Measurements from ENCODE around the gene CCDC192. TPM values are rescaled to one million over a fixed set of nuclear protein-coding genes. Genes with fewer than 3 reads are reported as not detected.
"Not testable (repeated sequence)": the region's sequence is repeated elsewhere in the genome, so short reads cannot be mapped to it uniquely, and the experiment has no call there.

The CCDC192 gene
- total and polyA plus RNA-seq, 2 donors, result 0.41 TPM; not detected in 1

DNA sequence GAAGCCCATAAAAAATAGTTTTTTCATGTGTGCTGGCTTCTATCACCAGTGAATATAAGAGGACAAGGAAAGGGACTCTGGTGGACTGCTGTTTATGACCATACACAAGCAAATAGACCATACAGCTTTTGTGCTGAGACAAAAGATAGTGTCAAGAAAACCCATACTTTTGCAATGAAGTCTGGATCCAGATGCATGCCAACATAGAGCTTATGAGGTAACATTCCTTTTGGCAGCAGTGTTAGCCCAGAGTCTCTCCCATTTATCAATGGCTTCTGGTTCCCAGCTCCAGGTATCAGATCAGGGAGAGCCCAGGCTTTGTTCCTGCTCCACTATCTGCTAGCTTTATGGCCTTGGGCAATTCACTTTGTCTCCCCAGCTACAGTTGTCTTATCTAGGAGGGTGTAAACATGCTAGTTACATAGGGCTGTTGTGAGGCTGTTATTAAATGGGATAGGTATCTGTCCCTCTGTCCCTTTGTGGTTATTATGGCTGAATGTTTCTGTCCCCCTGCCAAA is 55.6 kb downstream of the CCDC192 start:
- Histone ChIP-seq H3K27ac (ENCODE audit: low read depth) (no peak overlapping the region), H3K36me3 (ENCODE audit: insufficient read depth) (no peaks in the 10 kb centered on the region), H3K4me3 (ENCODE audit: low read depth, low read length) (no peak overlapping the region), H3K4me1 (ENCODE audit: insufficient read depth) (no peaks in the 10 kb centered on the region)
- DNase-seq (ENCODE audit: extremely low spot score), result no peak

GRCh38 chr5:127761869-127762268 is 58.7 kb downstream of the CCDC192 start:
- DNase-seq (ENCODE audit: extremely low spot score), result no peak

DNA sequence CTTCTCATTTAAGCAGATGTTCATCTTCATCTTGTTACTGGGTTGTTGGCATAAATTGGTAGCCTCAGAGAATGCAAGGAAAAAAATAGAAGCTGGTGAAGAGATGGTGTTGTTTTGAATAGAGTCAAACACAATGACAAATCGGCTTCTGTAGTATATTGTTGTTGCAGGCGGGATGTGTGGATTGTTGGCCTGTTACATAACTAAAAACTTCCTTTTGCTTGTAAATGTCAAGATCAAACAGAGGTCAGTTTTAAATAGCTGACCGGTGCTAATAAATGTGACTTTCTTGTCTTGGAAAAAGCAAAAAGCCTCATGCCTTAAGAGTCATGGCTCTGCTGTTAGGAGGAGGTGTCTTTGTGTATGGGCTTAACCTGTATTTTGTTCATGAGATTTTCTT is 59.2 kb downstream of the CCDC192 start:
- Histone ChIP-seq H3K36me3 (ENCODE audit: insufficient read depth) (no peaks in the 10 kb centered on the region), H3K4me1 (ENCODE audit: insufficient read depth) (no peaks in the 10 kb centered on the region), H3K4me3 (ENCODE audit: low read depth, low read length) (no peak overlapping the region), H3K27ac (ENCODE audit: low read depth) (no peak overlapping the region)
- DNase-seq (ENCODE audit: extremely low spot score), result no peak
- WGBS, result 20% methylated on average over 3 of the region's 3 CpGs

More at GRCh38 chr5:127761869-127762268, 58.7 kb downstream of the CCDC192 start:
- Histone ChIP-seq H3K36me3 (ENCODE audit: insufficient read depth) (no peaks in the 10 kb centered on the region), H3K4me3 (ENCODE audit: low read depth, low read length) (no peak overlapping the region), H3K4me1 (ENCODE audit: insufficient read depth) (no peaks in the 10 kb centered on the region), H3K27ac (ENCODE audit: low read depth) (no peak overlapping the region)

- H3K4me1 ChIP-seq (ENCODE audit: insufficient read depth), result no peaks in the 10 kb centered on the region
- 93% methylated on average over 2 of the region's 2 CpGs for WGBS
- H3K36me3 ChIP-seq (ENCODE audit: insufficient read depth), result no peaks in the 10 kb centered on the region
- no peak overlapping the region for H3K27ac ChIP-seq (ENCODE audit: low read depth)
- no peak overlapping the region for H3K4me3 ChIP-seq (ENCODE audit: low read depth, low read length)
- no peak for DNase-seq (ENCODE audit: extremely low spot score)
Observed at GRCh38 chr5:127766676-127767335, 63.6 kb downstream of the CCDC192 start.

- H3K36me3 ChIP-seq (ENCODE audit: insufficient read depth), result no peaks in the 10 kb centered on the region
- no peak overlapping the region for H3K4me3 ChIP-seq (ENCODE audit: low read depth, low read length)
- H3K4me1 ChIP-seq (ENCODE audit: insufficient read depth), result no peaks in the 10 kb centered on the region
- no peak for DNase-seq (ENCODE audit: extremely low spot score)
- no peak overlapping the region for H3K27ac ChIP-seq (ENCODE audit: low read depth)
Observed at GRCh38 chr5:127769386-127769785, 66.2 kb downstream of the CCDC192 start.

DNA sequence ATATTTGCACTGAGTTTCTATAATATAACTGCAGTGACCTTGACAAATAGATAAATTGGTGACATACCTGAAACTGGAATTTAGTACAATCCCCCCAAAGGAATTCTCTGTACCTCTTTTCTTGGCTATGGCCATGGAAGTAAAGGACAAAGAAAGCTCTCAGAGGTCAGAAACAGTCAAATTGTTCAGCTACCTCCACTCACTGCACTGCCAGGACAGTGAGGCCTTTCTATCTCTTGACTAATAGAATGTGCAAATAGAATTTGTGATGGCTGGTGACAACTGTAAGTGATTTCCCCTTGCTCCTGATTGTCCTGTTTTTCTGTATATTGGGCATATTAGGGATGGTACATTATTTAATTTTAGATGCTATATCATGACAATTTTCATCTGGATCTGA is 67.1 kb downstream of the CCDC192 start:
- Histone ChIP-seq H3K27ac (ENCODE audit: low read depth) (no peak overlapping the region), H3K36me3 (ENCODE audit: insufficient read depth) (no peaks in the 10 kb centered on the region), H3K4me1 (ENCODE audit: insufficient read depth) (no peaks in the 10 kb centered on the region), H3K4me3 (ENCODE audit: low read depth, low read length) (no peak overlapping the region)
- no peak for DNase-seq (ENCODE audit: extremely low spot score)

- Histone ChIP-seq H3K27ac (ENCODE audit: low read depth) (no peak overlapping the region), H3K4me3 (ENCODE audit: low read depth, low read length) (no peak overlapping the region), H3K4me1 (ENCODE audit: insufficient read depth) (no peaks in the 10 kb centered on the region), H3K36me3 (ENCODE audit: insufficient read depth) (no peaks in the 10 kb centered on the region)
- no peak for DNase-seq (ENCODE audit: extremely low spot score)
- WGBS, result 79% methylated on average over 1 of the region's 1 CpG
Observed at GRCh38 chr5:127772531-127772930, 69.3 kb downstream of the CCDC192 start.

GRCh38 chr5:127774221-127774620 is 71.0 kb downstream of the CCDC192 start:
- Histone ChIP-seq H3K27ac (ENCODE audit: low read depth) (no peak overlapping the region), H3K4me3 (ENCODE audit: low read depth, low read length) (no peak overlapping the region), H3K36me3 (ENCODE audit: insufficient read depth) (no peaks in the 10 kb centered on the region), H3K4me1 (ENCODE audit: insufficient read depth) (no peaks in the 10 kb centered on the region)
- no peak for DNase-seq (ENCODE audit: extremely low spot score)
- 79% methylated on average over 2 of the region's 2 CpGs for WGBS

DNA sequence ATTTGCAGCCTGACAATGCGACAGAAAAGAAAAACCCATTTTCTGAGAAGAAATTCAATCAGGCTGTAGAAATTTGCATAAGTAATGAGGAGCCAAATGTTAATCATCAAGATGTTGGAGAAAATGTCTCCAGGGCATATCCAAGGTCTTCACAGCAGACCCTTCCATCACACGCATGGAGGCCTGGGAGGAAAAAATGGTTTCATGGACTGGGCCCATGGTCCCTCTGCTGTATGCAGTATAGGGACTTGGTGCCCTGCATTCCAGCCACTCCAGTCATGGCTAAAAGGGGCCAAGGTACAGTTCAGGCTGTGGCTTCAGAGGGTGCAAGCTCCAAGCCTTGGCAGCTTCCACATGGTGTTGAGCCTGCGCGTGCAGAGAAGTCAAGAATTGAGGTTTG is 73.3 kb downstream of the CCDC192 start:
- Histone ChIP-seq H3K27ac (ENCODE audit: low read depth) (no peak overlapping the region), H3K4me3 (ENCODE audit: low read depth, low read length) (no peak overlapping the region), H3K36me3 (ENCODE audit: insufficient read depth) (no peaks in the 10 kb centered on the region), H3K4me1 (ENCODE audit: insufficient read depth) (no peaks in the 10 kb centered on the region)
- DNase-seq (ENCODE audit: extremely low spot score), result no peak
- WGBS, result 99% methylated on average over 4 of the region's 4 CpGs

DNA sequence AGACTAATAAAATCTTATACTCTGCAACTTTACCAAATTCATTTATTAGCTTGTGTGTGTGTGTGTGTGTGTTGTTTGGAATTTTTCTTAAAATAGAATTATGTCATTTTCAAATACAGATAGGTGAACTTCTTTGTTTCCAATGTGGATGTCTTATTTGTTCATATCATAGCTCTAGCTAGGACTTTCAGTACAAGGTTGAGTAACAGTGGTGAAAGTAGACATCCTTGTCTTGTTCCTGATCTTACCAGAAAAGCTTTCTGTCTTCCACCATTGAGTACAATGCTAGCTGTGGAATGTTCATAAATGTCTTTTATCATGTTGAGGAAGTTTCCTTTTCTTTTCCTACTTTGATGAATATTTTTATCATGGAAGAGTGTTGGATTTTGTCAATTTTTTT is 74.8 kb downstream of the CCDC192 start:
- no peak for DNase-seq (ENCODE audit: extremely low spot score)
- H3K36me3 ChIP-seq (ENCODE audit: insufficient read depth), result no peaks in the 10 kb centered on the region
- H3K4me1 ChIP-seq (ENCODE audit: insufficient read depth), result no peaks in the 10 kb centered on the region

DNA sequence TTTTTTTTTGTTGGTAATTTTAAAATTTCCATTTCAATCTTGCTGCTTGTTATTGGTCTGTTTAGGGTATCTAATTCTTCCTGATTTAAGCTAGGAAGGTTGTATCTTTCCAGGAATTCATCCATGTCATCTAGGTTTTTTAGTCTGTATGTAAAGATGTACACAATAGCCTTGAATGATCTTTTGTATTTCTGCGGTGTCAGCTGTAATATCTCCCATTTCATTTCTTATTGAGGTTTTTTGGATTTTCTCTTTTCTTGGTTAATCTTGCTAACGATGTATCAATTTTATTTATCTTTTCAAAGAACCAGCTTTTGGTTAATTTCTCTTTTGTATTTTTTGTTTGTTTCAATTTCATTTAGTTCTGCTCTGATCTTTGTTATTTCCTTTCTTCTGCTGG is 79.3 kb downstream of the CCDC192 start:
- not testable (repeated sequence) for H3K36me3 ChIP-seq (ENCODE audit: insufficient read depth); H3K4me1 ChIP-seq (ENCODE audit: insufficient read depth); DNase-seq (ENCODE audit: extremely low spot score); H3K27ac ChIP-seq (ENCODE audit: low read depth); H3K4me3 ChIP-seq (ENCODE audit: low read depth, low read length)
- WGBS, result 98% methylated on average over 2 of the region's 2 CpGs

More for the DNA sequence above, 74.8 kb downstream of the CCDC192 start:
- no peak overlapping the region for H3K4me3 ChIP-seq (ENCODE audit: low read depth, low read length)
- H3K27ac ChIP-seq (ENCODE audit: low read depth), result no peak overlapping the region

DNA sequence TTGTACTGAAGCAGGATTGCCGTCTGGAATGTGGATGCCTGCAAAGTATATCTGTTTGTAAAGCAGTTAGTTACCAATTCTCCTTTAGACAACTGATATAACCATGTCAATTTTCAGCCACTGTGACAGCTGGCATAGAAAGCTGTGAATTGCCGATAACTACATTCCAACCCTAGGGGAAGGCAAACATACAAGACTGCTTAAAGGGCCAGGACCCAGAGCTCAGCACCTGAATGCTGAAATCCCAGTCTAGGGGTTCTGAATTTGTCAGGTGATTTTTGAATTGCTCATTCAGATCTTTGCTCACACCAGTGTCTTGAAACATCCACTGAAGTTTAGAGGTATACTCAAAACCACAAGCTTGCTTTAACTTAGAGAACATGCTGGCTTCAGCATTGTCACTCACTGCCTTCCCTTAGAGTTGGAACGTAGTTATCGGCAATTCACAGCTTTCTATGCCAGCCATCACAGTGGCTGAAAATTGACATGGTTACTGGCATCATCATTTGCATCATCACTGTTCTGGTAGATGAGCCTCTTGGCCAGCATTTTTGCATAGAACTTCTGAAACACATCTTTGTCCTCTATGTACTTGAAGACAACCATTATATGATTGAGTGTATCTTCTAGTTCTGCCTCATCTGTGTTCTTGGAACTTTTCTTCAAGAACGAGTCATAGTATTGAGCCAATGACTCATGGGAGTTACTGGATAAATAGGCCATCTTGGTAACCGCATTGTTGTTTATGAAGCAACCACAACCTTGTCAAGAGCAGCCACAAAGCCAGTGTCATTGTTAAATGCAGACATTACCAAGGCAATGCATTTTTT is 82.1 kb downstream of the CCDC192 start:
- H3K36me3 ChIP-seq (ENCODE audit: insufficient read depth), result no peaks in the 10 kb centered on the region
- no peak for DNase-seq (ENCODE audit: extremely low spot score)
- 82% methylated on average over 6 of the region's 6 CpGs for WGBS
- no peaks in the 10 kb centered on the region for H3K4me1 ChIP-seq (ENCODE audit: insufficient read depth)
- H3K27ac ChIP-seq (ENCODE audit: low read depth), result no peak overlapping the region
- H3K4me3 ChIP-seq (ENCODE audit: low read depth, low read length), result no peak overlapping the region

GRCh38 chr5:127791439-127791838 is 88.2 kb downstream of the CCDC192 start:
- 100% methylated on average over 1 of the region's 1 CpG for WGBS
- no peak overlapping the region for H3K27ac ChIP-seq (ENCODE audit: low read depth)
- peaks cover 2% of the 10 kb centered on the region for H3K36me3 ChIP-seq (ENCODE audit: insufficient read depth)
- DNase-seq (ENCODE audit: extremely low spot score), result no peak
- H3K4me1 ChIP-seq (ENCODE audit: insufficient read depth), result no peaks in the 10 kb centered on the region
- no peak overlapping the region for H3K4me3 ChIP-seq (ENCODE audit: low read depth, low read length)

GRCh38 chr5:127791908-127792307 is 88.7 kb downstream of the CCDC192 start:
- H3K27ac ChIP-seq (ENCODE audit: low read depth); H3K4me3 ChIP-seq (ENCODE audit: low read depth, low read length); H3K36me3 ChIP-seq (ENCODE audit: insufficient read depth); H3K4me1 ChIP-seq (ENCODE audit: insufficient read depth); DNase-seq (ENCODE audit: extremely low spot score): not testable (repeated sequence)
- 97% methylated on average over 2 of the region's 2 CpGs for WGBS
